Ovary (tissue), 9 donors: ENCODE data around the gene MOGAT1. TPM values are rescaled to one million over a fixed set of nuclear protein-coding genes. Genes with fewer than 3 reads are reported as not detected.

Source experiments
- DNase-seq, 5 donors: peaks; one replicate each; pipeline ENCODE4 v3.0.0-alpha.2; 2019 to 2020
- H3K27ac ChIP-seq, 2 donors: fragments of 200-600 bp; one replicate each; pipeline versions ENCODE4 v1.5.1 to v1.8.0; 2019 to 2022
- H3K27me3 ChIP-seq: fragments of 200-600 bp; one replicate; pipeline ENCODE4 v1.8.0; 2022
- H3K36me3 ChIP-seq: fragments of 200-600 bp; sonication (generic); one replicate; pipeline ENCODE4 v1.5.1; 2019
- H3K4me1 ChIP-seq: one replicate; pipeline ENCODE4 v1.8.1; 2013; ENCODE audit warnings: mild to moderate bottlenecking, moderate library complexity; ENCODE audit not compliant: insufficient read depth
- H3K4me3 ChIP-seq: fragments of 200-600 bp; sonication (generic); one replicate; pipeline ENCODE4 v1.5.1; 2017
- H3K9me3 ChIP-seq, 2 donors: fragments of 200-600 bp in 1 of 2; sonication (generic) in 1 of 2; one replicate each; pipeline versions ENCODE4 v1.5.1 to v1.8.1; 2013 to 2019; ENCODE audit warnings: mild to moderate bottlenecking in 1 of 2, moderate library complexity in 1 of 2
- CTCF ChIP-seq, 3 donors: fragments of 450-650 bp in 2 of 3; fragments of 200-600 bp in 1 of 3; IDR thresholded peaks; one replicate each; pipeline versions ENCODE4 v1.5.1 to v1.8.0; 2016 to 2022; ENCODE audit warnings: antibody characterized with exemption in 3 of 3, mild to moderate bottlenecking in 1 of 3
- EP300 ChIP-seq: sonication (generic); formaldehyde crosslinking; IDR thresholded peaks from one replicate; pipeline ENCODE4 v1.6.1; 2017; ENCODE audit warnings: antibody characterized with exemption
- POLR2A ChIP-seq: fragments of 450-650 bp; IDR thresholded peaks from one replicate; pipeline ENCODE4 v1.6.1; 2017; ENCODE audit warnings: antibody characterized with exemption, mild to moderate bottlenecking, moderate library complexity
- WGBS, 3 donors: extraction: QIAGEN DNeasy Blood & Tissue Kit in 1 of 3; methylation state at CpG; one replicate each; pipeline versions ENCODE4 v1.1.5 to v1.1.7; 2013 to 2017; 5-methylcytosine and 5-hydroxymethylcytosine counted together
- intact Hi-C, 4 donors: fragments of 100-400 bp; cut with DNase I; formaldehyde crosslinking; loops; one replicate each; pipeline versions ENCODE4 v1.11.0 to v1.15.1; 2022 to 2023
- polyA plus RNA-seq, 2 donors: library from polyadenylated mRNA; stranded (reverse); fragments of 200-250 nt in 1 of 2; fragments of 350-450 nt in 1 of 2; fragmentation: Illumina TruSeq in 1 of 2; extraction: RNeasy Lipid Tissue Mini Kit (QIAGEN cat#74804) in 1 of 2; gene quantifications; one replicate each; pipeline ENCODE4 v1.2.3, GENCODE V29; 2013 to 2014
- total RNA-seq, 7 donors: library from RNA; depleted of rRNA in 2 of 7; stranded (reverse); fragments of >200 nt in 2 of 7; fragmentation: NEBNext Ultra II Directional in 3 of 7; extraction: Animal tissue kit (Norgen Biotek cat#: 25700) in 3 of 7; gene quantifications; one replicate each; pipeline versions ENCODE4 v1.1.0 to v1.2.4, GENCODE V29; 2016 to 2023
- donor health status: DM: no; HTN: no; CAD: no; lungs with moderate emphysema.
- donor health status: DM: no; HTN: no; CAD: no.
- donor health status: Bipolar disorder and iron deficiency.
- donor health status: DM: yes; HTN: yes; CAD: no.
- donor health status: DM: no; HTN: no; CAD: no.
- donor health status: DM: yes; HTN: yes; CAD: no.

The MOGAT1 gene
- total and polyA plus RNA-seq, 9 donors = not detected

- no peaks in the 10 kb centered on the region for H3K27me3 ChIP-seq
- no peaks in the 10 kb centered on the region for H3K4me1 ChIP-seq
- H3K36me3 ChIP-seq = no peaks in the 10 kb centered on the region
- no peak overlapping the region for H3K4me3 ChIP-seq
- H3K9me3 ChIP-seq = no peaks in the 10 kb centered on the region
- 0 to 11% (median 11%) methylated on average over 2 of the region's 2 CpGs for WGBS, 3 donors
- no peak for DNase-seq
- TF ChIP-seq POLR2A (no peak), EP300 (no peak), CTCF (IDR thresholded peaks at IDR 0.05) (no peak)
- intact Hi-C loops = no loop called here
- H3K27ac ChIP-seq = no peak overlapping the region
These were observed 51.0 kb downstream of the MOGAT1 start for GRCh38 chr2:222722327-222722946.

- Histone ChIP-seq H3K4me1 (no peaks in the 10 kb centered on the region), H3K27ac (no peak overlapping the region), H3K36me3 (no peaks in the 10 kb centered on the region), H3K4me3 (no peak overlapping the region), H3K9me3 (no peaks in the 10 kb centered on the region), H3K27me3 (no peaks in the 10 kb centered on the region)
- no peak for DNase-seq
- intact Hi-C loops = no loop called here
- no peak for TF ChIP-seq CTCF (IDR thresholded peaks at IDR 0.05)
These were observed 52.8 kb downstream of the MOGAT1 start for GRCh38 chr2:222724208-222724607.

GRCh38 chr2:222728621-222729020, 57.2 kb downstream of the MOGAT1 start:
- TF ChIP-seq EP300 (no peak), CTCF (IDR thresholded peaks at IDR 0.05) (no peak), POLR2A (no peak)
- Histone ChIP-seq H3K27me3 (no peaks in the 10 kb centered on the region), H3K4me3 (no peak overlapping the region), H3K4me1 (no peaks in the 10 kb centered on the region), H3K36me3 (no peaks in the 10 kb centered on the region), H3K27ac (no peak overlapping the region), H3K9me3 (no peaks in the 10 kb centered on the region)
- no peak for DNase-seq
- intact Hi-C loops = no loop called here
- 88 to 94% (median 93%) methylated on average over 3 of the region's 3 CpGs for WGBS, 3 donors

GRCh38 chr2:222730366-222730999, 59.0 kb downstream of the MOGAT1 start:
- H3K4me1 ChIP-seq = peaks cover 9% of the 10 kb centered on the region
- 73 to 88% (median 77%) methylated on average over 5 of the region's 5 CpGs for WGBS, 3 donors

More at GRCh38 chr2:222730366-222730999, 59.0 kb downstream of the MOGAT1 start:
- Histone ChIP-seq H3K9me3 (no peaks in the 10 kb centered on the region), H3K4me3 (no peak overlapping the region), H3K27ac (no peak overlapping the region), H3K27me3 (no peaks in the 10 kb centered on the region), H3K36me3 (no peaks in the 10 kb centered on the region)
- intact Hi-C loops = no loop called here
- no peak for DNase-seq
- no peak for TF ChIP-seq POLR2A
- TF ChIP-seq CTCF (IDR thresholded peaks at IDR 0.05) = no peak
- no peak for TF ChIP-seq EP300
